ENCODE measurements around the gene KCTD11.
A peak's percentile ranks its signal among the peaks of the same experiment; 100 is the strongest.

GRCh38 chr17:7351665-7352502 is at the start of gene KCTD11:
- TF ChIP-seq EZH2 (IDR thresholded peaks at IDR 0.05; ENCODE audit: low read depth, unreplicated experiment) (no peak), EZH2phosphoT487 (IDR thresholded peaks at IDR 0.05; ENCODE audit: unreplicated experiment) (no peak), POLR2AphosphoS5 (IDR thresholded peaks at IDR 0.05; ENCODE audit: low read depth) (peak; percentile 65; the same call in 1 of the 2 replicates), ETS1 (IDR thresholded peaks at IDR 0.05) (no peak)
- TF ChIP-seq, protein P1, sequence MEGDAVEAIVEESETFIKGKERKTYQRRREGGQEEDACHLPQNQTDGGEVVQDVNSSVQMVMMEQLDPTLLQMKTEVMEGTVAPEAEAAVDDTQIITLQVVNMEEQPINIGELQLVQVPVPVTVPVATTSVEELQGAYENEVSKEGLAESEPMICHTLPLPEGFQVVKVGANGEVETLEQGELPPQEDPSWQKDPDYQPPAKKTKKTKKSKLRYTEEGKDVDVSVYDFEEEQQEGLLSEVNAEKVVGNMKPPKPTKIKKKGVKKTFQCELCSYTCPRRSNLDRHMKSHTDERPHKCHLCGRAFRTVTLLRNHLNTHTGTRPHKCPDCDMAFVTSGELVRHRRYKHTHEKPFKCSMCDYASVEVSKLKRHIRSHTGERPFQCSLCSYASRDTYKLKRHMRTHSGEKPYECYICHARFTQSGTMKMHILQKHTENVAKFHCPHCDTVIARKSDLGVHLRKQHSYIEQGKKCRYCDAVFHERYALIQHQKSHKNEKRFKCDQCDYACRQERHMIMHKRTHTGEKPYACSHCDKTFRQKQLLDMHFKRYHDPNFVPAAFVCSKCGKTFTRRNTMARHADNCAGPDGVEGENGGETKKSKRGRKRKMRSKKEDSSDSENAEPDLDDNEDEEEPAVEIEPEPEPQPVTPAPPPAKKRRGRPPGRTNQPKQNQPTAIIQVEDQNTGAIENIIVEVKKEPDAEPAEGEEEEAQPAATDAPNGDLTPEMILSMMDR (conservative IDR thresholded peaks at IDR 0.05; ENCODE audit: low read depth in 2 of 2) = peak in 1 of 2 experiments; percentile 73; a peak in 3 of 4 replicates
